ENCODE results near the gene WWOX. TPM values are rescaled to one million over a fixed set of nuclear protein-coding genes. Genes with fewer than 3 reads are reported as not detected.

The WWOX gene
- total and polyA plus RNA-seq, 2 of the 13 experiments (the other 11 are each of a cell fraction or from before 2014, with no cell fraction given): 9.1 to 37.4 TPM

DNA sequence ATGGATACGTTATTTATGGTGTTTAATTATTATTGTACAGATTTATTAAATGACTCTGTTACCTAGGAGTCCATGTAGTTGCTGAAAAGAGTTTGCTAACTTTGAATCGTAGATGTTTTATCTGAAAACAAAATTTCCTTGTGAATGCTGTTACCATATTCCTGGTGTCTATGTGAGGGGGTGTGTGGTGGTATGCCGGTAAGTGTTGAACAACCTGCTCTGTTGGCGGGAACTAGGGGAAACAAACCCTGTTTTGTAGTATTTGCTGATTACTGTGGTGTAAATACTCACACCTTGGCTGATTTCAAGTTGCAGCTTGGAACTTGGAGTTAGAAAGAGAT lies 386.4 kb downstream of the WWOX start (continued):
- TF ChIP-seq, protein P1, sequence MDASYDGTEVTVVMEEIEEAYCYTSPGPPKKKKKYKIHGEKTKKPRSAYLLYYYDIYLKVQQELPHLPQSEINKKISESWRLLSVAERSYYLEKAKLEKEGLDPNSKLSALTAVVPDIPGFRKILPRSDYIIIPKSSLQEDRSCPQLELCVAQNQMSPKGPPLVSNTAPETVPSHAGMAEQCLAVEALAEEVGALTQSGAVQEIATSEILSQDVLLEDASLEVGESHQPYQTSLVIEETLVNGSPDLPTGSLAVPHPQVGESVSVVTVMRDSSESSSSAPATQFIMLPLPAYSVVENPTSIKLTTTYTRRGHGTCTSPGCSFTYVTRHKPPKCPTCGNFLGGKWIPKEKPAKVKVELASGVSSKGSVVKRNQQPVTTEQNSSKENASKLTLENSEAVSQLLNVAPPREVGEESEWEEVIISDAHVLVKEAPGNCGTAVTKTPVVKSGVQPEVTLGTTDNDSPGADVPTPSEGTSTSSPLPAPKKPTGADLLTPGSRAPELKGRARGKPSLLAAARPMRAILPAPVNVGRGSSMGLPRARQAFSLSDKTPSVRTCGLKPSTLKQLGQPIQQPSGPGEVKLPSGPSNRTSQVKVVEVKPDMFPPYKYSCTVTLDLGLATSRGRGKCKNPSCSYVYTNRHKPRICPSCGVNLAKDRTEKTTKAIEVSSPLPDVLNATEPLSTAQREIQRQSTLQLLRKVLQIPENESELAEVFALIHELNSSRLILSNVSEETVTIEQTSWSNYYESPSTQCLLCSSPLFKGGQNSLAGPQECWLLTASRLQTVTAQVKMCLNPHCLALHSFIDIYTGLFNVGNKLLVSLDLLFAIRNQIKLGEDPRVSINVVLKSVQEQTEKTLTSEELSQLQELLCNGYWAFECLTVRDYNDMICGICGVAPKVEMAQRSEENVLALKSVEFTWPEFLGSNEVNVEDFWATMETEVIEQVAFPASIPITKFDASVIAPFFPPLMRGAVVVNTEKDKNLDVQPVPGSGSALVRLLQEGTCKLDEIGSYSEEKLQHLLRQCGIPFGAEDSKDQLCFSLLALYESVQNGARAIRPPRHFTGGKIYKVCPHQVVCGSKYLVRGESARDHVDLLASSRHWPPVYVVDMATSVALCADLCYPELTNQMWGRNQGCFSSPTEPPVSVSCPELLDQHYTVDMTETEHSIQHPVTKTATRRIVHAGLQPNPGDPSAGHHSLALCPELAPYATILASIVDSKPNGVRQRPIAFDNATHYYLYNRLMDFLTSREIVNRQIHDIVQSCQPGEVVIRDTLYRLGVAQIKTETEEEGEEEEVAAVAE (CRISPR knock-in tag; IDR thresholded peaks at IDR 0.05; ENCODE audit: borderline replicate concordance): no peak
- TF ChIP-seq ZNF605 (CRISPR knock-in tag; IDR thresholded peaks at IDR 0.05) (0 out of 2 replicates have a peak, but pooled peaks have one; percentile 3), TRIM24 (CRISPR knock-in tag; IDR thresholded peaks at IDR 0.05) (no peak), NFIB (CRISPR knock-in tag; IDR thresholded peaks at IDR 0.05; ENCODE audit: borderline replicate concordance) (0 out of 2 replicates have a peak, but pooled peaks have one; percentile 2), ARID2 (CRISPR knock-in tag; IDR thresholded peaks at IDR 0.05; ENCODE audit: borderline replicate concordance) (no peak), ZBTB43 (CRISPR knock-in tag; conservative IDR thresholded peaks at IDR 0.05) (no peak), PLSCR1 (CRISPR knock-in tag; IDR thresholded peaks at IDR 0.05; ENCODE audit: borderline replicate concordance) (no peak), SUZ12 (IDR thresholded peaks at IDR 0.05; ENCODE audit: low read depth, low read length) (no peak), FIP1L1 (IDR thresholded peaks at IDR 0.05; ENCODE audit: borderline replicate concordance, insufficient read depth, low read depth, low read length) (no peak), JUND (CRISPR knock-in tag; IDR thresholded peaks at IDR 0.05) (no peak), ZNF761 (CRISPR knock-in tag; conservative IDR thresholded peaks at IDR 0.05) (no peak), NKX3-1 (CRISPR knock-in tag; IDR thresholded peaks at IDR 0.05) (no peak), FOXO1 (CRISPR knock-in tag; IDR thresholded peaks at IDR 0.05) (no peak), FOXJ3 (CRISPR knock-in tag; IDR thresholded peaks at IDR 0.05; ENCODE audit: borderline replicate concordance) (no peak), HNRNPH1 (optimal IDR thresholded peaks at IDR 0.05; ENCODE audit: low read depth, low read length) (no peak), ZNF354B (CRISPR knock-in tag; IDR thresholded peaks at IDR 0.05) (0 out of 2 replicates have a peak, but pooled peaks have one; percentile 23)
- TF ChIP-seq, protein P2, sequence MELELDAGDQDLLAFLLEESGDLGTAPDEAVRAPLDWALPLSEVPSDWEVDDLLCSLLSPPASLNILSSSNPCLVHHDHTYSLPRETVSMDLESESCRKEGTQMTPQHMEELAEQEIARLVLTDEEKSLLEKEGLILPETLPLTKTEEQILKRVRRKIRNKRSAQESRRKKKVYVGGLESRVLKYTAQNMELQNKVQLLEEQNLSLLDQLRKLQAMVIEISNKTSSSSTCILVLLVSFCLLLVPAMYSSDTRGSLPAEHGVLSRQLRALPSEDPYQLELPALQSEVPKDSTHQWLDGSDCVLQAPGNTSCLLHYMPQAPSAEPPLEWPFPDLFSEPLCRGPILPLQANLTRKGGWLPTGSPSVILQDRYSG (CRISPR knock-in tag; IDR thresholded peaks at IDR 0.05): no peak
- TF ChIP-seq, protein P3, sequence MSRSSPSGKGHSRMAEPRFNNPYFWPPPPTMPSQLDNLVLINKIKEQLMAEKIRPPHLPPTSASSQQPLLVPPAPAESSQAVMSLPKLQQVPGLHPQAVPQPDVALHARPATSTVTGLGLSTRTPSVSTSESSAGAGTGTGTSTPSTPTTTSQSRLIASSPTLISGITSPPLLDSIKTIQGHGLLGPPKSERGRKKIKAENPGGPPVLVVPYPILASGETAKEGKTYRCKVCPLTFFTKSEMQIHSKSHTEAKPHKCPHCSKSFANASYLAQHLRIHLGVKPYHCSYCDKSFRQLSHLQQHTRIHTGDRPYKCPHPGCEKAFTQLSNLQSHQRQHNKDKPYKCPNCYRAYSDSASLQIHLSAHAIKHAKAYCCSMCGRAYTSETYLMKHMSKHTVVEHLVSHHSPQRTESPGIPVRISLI (CRISPR knock-in tag; IDR thresholded peaks at IDR 0.05; ENCODE audit: borderline replicate concordance): no peak
- TF ChIP-seq, protein P4, sequence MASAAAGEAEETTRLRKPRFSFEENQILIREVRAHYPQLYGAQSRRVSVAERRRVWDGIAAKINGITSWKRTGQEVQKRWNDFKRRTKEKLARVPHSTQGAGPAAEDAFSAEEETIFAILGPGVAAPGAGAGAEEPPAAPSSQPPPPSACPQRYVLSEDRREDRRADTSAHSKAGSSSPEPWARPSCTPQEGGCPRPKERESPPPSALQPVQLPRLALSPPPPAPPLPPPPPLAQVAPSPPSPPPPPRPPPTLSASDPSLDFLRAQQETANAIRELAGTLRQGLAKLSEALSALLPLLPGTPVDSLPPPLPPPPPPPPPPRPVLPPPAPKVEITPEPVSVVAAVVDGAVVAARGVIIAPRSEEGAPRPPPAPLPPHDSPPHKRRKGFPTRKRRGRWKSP (CRISPR knock-in tag; IDR thresholded peaks at IDR 0.05): no peak
- TF ChIP-seq, protein P5, sequence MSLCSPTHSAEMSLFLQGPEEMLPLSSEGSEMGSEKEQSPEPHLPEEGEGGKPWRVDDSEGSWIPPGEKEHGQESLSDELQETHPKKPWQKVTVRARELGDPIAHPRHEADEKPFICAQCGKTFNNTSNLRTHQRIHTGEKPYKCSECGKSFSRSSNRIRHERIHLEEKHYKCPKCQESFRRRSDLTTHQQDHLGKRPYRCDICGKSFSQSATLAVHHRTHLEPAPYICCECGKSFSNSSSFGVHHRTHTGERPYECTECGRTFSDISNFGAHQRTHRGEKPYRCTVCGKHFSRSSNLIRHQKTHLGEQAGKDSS (CRISPR knock-in tag; IDR thresholded peaks at IDR 0.05; ENCODE audit: borderline replicate concordance, low read depth): no peak
